Measurements from ENCODE around the gene CPOX.
"Not testable (repeated sequence)": the region's sequence is repeated elsewhere in the genome, so short reads cannot be mapped to it uniquely, and the experiment has no call there.

The CPOX gene

DNA sequence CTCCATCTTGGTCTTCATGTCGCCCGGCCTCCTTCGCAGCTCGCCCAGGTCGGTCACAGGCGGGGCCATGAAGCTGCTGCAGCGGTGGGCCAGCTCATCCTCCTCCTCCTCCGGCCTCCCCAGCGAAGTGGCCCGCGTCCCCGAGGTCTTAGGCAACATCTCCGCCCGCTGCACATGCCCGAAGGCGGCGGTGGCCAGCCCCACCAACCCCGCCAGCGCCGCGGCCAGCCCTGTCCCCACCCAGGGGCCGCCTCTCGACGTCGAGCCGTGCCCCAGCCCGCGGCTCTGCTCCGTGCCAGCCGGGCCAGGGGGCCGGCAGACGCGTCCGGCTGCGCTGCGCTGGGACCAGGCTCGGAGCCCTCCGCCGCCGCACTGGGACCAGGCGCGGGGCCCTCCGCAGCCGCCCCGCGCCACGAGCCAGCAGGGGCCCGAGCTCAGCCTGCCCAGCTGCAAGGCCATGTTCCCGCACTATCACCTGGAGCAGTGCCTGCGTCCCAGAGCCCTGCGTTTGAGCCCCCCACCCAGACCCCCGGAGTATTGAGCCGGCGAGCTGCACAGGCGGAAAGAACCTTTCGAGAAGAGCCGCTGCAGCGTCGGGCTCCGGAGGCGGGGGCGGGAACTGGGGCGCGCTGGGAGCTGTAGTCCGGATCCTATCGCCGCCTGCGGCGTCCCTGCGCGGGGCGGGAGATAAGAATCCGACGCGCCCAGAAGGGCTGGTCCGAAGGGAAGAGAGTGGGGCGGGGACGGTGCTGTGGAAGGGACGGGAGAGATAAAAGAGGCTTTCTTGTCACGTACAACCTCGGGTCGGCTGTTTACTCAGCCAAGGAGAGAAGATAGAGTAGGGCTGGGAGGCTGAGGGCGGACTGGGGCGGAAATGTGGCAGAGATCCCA, at the start of gene CPOX:
Gene CPOX (minus strand): TSS at position 566 of the 891 bp plus-strand sequence. CDS start 107 bp downstream, at position 459.
- DNase-seq = peak; percentile 92

DNA sequence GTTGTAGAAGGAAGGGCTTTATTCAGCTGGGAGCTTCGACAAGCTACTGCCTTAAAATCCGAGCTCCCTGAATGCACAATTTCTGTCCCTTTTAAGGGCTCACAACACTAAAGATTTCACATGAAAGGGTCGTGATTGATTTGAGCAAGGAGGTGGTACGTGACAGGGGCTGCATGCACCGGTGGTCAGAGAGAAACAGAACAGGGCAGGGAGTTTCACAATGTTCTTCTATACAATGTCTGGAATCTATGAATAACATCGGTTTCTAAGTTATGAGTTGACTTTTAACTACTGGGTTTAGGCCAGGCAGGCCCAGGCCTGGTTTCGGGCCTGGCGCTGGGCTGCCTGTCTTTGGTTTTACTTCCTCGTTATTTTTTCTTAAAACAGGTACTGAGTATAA, 49.4 kb upstream of the CPOX start:
- DNase-seq = not testable (repeated sequence)

DNA sequence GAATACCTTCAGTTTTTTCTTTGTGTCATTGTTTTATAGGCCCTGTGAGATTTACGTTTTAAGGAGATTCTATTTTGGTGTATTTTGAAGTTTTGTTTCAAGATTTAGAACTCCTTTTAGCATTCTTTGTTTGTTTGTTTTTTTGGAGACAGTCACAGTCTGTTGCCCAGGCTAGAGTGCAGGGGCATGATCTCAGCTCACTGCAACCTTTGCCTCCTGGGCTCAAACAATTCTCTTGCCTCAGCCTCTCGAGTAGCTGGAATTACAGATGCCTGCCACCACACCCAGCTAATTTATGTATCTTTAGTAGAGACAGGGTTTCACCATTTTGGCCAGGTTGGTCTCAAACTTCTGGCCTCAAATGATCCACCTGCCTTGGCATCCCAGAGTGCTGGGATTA, 48.3 kb upstream of the CPOX start:
- DNase-seq = not testable (repeated sequence)

DNA sequence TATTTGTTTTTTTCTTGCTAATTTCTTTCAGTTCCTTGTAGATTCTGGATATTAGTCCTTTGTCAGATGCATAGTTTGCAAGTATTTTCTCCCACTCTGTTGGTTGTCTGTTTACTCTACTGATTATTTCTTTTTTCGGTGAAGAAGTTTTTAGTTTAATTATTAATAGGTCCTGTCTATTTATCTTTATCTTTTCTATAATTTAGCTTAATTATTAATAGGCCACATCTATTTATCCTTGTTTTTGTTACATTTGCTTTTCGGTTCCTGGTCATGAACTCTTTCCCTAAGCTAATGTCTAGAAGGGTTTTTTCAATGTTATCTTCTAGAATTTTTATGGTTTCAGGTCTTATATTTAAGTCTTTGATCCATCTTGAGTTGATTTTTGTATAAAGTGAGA, 45.1 kb upstream of the CPOX start:
- DNase-seq = not testable (repeated sequence)

DNA sequence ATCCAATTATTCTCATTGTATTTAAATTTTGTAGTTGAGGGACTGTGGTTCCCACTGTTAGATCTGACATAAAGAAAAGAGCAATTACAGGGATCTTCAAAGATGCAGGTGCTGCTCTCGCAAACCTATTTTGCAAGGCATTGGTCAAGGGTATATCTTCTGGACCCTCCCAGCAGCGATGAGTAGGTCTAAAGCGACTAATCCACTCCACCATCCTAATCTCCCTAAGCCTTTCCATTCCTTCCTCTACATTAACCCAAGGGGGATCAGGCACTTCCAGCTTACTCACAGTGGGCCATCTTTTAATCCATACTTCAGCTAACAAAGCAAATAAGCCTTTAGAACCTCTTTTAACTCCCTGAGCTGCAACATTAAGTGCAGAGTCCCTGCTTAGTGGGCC, 37.0 kb upstream of the CPOX start:
- no peak for DNase-seq

DNA sequence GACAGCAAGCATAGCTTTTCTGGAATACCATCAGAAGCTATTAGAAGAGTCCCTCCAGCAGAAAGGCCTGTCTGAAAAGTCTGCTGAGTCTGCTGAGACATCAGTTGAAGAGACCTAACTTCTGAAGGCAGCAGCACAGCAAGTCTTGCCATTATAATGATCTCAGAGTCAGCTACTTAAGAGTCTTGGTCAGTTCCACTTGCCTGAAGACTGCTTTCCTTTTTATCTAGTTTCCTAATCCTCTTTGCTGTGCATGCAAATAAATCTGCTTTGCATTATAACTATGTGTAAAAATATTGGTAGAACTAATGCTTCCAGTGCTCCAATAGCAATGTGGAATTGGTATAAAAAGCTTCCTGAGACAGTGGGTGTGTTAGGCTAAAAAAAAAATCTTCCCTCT, 34.9 kb upstream of the CPOX start:
- DNase-seq = no peak

DNA sequence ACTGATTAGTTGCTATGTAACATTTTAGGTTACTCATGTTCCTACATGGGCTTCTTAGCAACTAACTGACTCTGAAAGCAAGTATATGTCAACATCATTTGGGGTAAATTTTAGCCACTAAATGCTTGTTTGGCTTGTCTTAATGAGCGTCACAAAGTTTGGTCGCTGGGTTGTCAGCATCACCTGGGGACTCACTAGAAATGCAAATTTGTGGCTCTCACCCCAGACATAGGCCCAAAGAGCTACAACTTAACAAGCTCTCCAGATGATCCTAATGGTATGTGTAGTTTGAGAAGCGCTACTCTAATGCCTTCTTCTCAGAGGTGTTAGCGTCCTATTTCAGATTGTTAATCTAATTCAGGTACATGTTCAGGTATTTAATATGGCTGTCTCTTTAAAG, 32.7 kb upstream of the CPOX start:
- no peak for DNase-seq

DNA sequence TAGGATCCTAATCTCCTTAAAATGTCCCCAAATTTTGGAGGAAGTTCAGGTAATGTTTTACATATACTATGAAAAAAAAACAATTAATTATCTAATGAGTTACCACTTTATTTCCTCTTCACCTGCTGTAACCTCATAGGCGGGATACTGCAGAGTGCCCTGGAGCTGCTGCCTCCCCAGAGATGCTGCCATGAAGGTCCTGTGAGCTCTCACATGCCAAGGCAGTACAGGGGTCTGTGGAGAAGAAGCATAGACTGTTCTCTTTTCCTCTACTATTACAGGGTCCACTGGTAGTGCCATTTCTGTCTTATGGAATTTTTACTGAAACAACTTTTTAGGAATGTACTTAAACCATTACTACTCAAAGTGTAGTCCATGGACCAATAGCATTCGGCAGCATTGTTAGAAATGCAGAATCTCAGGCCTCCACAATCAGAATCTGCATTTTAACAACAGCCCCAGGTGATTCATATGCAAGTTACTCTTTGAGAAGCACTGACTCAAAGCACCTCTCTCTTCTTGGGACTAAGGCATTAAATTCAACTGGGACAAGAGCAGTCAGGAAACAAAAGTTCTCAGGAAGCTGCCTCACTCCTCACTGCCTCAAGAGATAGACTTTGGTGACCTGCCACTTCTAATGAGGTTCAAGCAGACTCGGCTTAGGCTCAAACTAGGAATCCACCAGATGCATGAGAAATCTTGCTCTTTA, 30.3 kb upstream of the CPOX start:
- DNase-seq = no peak

DNA sequence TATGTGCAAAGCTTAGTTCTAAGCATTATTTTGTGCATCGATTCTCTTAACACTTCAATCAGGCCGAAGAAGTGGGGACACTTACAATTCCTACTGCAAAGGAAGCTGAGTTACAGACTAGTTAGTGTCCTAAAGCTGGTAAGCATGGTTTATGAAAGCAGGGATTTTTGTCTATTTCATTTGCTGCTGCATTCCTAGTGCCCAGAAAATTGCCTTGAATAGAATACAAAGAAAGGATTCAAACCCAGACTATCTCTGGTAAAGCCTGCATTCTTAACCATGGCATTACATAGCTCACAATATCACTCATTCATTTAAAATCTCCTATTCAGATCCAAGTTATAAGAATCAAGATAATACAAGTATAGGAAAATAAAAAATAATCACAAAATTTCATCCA, 24.4 kb upstream of the CPOX start:
- no peak for DNase-seq

DNA sequence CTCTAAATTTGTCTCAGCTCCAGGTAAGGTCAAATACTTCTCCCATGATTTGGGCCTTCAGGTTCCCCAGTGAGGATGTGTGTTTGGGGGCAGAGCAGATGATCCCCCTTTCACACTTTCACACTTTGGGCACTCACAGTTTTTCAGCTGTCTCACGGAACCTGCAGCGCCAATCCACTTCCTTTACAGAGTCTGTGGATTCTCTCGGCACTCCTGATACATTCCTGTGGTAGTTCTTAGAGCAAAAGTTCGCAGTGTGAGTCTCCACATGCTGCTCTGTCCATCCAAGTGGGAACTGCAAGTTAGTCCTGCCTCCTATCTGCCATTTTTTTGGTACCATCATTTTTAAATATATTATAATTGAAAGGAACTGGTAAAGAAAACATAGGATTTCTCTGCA, 20.2 kb upstream of the CPOX start:
- no peak for DNase-seq

DNA sequence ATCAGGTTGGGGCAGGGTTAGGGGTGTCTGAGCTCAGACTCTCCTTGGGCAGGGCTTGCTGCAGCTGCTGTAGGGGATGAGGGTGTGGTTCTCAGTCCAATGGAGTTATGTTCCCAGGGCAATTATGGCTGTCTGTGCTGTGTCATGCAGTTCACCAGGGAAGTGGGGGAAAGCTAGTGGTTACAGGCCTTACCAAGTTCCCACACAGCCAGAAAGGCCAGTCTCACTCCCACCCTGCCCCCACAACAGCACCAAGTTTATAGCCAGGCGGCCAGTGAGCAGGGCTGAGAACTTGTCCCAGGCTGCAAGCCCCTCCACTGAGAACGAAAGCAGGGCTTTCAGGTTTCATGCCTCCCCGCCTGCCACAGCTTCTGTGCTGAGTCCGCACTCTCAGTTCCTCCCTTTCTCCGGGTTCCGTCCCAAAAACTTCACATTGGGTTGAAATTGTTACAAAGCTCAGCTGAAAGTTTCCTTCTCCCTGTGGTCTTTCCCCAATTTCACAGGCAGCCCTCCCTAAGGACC, 19.6 kb upstream of the CPOX start:
- DNase-seq = no peak

DNA sequence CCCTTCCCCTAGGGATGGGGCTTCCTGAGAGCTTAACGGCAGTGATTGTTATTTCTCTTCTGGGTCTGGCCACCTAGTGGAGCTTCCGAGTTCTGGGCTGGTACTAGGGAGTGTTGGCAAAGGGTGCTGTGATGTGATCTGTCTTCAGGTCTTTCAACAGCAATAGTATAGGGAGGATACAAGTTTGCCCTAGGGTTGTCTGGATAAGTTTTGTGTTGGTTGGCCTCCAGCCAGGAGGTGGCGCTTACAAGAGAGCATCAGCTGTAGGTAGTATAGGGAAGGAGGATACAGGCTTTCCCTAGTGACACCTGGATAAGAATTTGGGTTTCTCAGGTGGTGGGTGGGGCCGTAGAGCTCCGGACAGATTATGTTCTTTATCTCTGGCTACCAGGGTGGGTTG, 19.2 kb upstream of the CPOX start:
- no peak for DNase-seq

DNA sequence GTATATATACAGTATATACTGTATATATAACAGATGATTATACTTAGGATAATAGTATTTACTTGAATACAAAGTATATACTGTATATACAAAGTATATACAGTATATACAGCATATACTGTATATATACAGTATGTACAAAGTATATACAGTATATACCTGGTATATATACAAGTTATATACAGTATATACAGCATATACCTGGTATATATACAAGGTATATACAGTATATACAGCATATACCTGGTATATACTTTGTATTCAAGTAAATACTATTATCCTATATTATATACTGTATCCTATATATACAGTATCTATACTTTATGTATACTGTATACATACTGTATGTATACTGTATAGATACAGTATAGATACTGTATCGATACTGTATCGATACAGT, 14.6 kb upstream of the CPOX start:
- no peak for DNase-seq

DNA sequence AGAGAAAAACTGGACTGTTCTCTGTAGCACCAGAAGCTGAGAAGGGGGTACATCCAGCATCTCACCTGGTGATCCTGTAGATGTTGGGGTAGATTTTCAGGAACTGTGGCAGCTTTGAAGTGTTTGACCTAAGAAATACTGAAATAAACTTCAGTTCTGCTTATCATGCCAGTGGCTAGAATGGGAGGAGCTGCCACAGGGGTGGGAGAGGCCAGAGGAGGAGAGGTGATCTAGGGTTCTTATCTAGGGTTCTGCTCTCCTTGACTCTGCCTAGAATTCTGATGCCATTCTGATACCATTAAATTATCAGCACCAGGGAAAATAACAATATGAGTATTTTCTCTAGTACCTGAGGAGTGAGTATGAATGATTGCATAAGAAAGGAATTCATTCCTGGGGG, 10.2 kb upstream of the CPOX start:
- no peak for DNase-seq

DNA sequence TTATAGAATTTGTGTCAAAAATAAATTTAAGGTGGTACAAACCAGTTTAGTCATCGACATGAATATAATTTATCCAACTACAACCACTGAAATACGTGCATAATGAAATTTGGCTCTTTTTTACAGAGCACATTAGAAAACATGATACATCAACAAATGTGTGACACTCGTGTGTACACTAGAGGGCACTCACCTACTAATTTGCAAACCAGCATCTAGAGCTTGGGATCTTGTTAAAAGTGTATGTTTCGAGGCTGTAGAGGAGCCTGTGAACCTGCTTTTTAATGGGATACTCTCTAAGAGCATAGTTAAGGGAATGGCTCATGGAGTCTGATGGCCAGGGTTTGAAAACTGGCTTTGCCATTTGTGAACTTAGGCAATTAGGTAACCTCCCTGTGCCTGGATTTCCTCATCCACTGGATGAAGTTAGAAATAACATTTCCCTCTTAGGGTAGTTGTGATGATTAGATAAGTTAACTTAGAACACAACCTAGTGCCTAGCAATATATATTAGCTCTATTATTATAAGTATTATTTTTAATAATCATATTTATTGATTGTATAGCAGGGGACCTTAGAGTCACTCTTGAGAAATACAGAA, 8.8 kb upstream of the CPOX start:
- DNase-seq = no peak

DNA sequence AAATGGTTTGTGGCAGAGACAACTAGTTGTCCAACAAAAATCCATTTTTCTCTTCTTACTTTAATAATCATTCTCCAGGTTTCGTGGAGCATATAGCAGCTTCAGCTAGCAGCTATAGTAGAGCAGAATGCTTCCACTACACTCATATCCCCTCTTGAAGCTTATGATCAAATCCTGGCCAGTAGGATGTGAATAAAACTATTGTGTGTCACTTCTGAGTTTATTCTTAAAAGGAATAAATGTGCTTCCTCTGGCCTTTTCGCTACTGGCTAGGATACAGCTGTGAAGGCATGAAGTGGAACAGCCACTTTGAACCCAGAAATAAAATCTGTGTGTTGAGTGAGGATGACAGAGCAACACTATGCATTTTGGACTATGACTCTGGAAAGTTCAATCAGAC, 7.8 kb upstream of the CPOX start:
- DNase-seq = no peak

DNA sequence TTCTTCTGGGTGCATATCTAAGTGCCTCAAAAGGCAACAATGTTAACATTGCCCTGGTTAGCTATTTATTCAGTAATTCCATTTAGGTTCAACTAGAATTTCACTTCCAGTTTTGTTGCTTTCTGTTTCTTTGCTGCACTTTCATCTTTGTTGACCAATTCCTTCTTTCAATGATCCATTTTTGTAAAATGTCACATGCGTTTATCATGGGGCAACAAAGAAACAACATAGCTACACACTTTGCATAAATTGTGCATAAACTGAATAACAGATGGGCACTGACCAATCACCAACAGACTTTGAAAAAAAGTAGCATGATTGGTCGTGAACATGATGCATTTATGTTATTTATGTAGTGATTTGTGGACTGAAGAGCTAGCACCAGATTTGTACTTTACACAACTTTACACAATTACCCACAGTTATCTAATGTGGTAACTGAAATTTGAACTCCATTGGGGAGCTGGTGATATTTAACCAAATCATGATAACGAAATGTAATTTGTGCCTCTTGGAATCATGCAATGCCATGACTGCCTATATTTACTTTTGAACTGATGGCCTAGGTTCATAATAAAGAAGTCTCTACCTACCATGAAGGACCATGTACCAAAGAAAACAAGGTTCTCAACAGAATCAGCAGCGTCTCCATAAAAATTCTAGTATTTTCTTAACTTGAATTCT, 7.1 kb upstream of the CPOX start:
- DNase-seq = no peak

DNA sequence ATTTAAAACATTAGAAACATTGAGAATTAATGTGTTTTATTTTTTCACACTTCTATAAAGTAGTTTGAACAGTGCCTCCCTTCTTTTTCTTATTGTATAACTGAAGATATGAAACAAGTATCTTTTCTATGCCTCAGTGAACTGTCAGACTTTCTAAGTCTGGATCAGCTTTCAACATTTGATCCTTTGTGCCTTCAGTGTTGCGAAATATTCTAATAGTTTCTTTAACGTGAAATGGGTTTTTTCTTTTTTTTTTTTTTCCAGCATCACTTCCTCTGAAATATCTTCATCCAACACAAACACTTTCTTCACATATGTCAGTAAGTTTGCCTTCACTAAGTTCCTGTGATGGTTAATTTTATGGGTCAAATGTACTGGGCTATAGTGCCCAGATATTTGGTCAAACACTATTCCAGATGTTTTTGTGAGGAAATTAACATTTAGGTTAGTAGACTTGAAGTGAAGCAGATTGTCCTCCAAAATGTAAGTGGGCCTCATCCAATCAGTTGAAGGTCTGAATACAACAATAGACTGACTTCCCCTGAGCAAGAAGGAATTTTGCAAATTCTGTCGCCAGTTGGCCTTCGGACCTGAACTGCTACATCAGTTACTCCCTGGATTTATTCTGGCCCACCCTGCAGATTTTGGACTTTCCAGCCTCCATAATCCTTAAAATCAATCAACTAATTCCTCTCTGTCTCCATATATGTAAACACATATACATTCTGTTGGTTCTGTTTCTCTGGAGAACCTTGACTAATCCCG, 6.4 kb upstream of the CPOX start:
- DNase-seq = no peak

DNA sequence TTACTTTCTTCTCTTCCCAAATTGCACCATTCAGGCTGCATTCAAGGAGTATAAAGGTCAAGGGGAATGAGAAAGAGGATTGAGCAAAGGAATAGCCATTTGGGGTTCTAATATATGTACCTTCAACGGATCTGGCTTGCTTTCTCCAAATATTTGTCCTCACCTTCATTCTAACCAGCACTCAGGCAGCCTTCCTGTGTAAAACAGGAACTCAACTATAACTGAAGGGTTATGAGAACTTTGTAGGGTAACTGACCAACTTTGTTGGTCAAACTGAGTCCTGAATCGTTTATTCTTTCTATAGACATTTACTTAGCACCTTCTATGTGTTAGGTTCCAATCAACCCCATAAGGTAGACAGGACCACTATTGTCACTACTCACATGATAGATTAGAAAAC, 5.1 kb upstream of the CPOX start:
- no peak for DNase-seq

DNA sequence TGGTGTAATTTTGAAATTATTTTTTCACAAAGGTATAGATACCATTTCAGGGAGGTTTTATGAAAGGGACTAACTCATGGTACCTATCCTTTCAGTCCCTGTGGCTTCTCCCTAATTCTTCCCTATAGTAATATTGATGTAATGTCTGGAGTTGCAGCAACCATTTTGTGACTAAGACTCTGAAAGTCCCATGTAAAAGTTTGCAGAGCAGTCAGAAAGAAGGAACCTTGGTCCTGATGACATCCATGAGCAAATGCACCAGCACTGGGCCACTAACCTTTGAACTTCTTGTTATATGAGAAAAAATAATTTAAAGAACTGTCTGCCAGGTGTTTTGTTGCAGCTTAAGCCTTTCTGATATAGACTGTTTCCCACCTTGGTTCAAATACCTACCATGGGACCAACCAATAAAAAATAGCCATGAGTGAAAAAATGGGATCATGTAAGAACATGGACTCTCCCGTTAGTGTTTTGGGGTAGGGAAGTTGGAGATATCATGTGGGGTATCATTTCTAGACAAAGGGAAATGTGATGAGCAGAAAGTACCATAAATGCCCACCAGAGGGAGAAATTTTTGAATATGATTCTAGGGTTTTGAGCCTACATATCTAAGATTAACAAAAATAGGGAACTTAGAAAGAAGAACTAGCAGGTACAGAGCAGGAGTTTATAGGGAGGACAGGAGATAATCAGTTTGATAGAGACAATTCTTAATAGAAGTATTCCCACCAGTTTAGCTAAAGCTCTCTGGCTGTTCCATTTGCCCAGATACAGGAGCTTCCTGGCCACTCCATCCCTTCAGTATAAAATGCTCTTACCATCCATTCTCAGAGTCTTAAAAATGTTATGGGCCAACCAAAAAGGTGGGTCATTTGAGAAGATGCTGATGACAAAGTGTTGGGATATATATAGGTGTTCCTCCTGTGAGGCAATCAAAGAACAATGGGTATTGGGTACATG, 3.4 kb upstream of the CPOX start:
- DNase-seq = no peak

DNA sequence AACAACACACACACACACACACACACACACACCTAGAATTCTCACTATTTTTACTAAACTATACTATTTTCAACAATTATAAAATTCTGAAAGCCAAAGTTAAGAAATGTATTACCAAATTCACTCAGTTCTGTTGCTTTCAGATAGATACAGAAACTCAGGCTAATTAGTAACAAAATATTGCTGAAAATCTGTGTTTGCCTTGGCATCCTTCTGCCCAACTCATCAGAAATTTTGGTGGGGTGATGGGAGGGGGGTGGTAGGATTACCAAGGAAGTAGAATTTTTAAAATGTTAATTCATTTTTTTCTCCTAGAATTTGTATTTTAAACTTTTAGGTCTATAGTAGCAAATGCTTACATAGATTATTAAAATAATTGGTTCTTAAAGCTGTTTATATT, 2.7 kb upstream of the CPOX start:
- no peak for DNase-seq

All from activated CD8-positive, alpha-beta memory T cell treated with anti-CD3 and anti-CD28 coated beads for 24 hours (primary cell).